ENCODE results near the gene KCNMB2. TPM values are rescaled to one million over a fixed set of nuclear protein-coding genes. Genes with fewer than 3 reads are reported as not detected.

The KCNMB2 gene
- total RNA-seq, 2 donors from 2014 or later = not detected

DNA sequence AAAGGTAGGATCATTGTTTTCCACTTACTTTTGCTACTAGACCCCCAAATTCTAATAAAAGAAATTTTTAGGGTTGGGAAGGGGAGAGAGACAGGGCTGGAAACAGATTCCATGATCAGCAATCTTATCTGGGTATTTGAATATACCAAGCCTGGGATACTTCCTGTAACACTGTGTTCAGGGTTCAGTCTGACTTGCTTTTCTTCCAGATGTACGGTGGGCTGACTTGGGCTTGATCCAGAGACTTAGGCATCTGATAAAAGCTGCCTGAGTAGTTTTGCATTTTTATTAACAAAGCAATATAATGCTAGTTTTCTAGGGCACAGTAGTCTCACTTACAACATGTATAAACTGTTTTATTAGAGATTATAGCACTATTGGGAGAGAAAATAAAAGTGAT lies 49.2 kb downstream of the KCNMB2 start:
- TF ChIP-seq, protein P1, sequence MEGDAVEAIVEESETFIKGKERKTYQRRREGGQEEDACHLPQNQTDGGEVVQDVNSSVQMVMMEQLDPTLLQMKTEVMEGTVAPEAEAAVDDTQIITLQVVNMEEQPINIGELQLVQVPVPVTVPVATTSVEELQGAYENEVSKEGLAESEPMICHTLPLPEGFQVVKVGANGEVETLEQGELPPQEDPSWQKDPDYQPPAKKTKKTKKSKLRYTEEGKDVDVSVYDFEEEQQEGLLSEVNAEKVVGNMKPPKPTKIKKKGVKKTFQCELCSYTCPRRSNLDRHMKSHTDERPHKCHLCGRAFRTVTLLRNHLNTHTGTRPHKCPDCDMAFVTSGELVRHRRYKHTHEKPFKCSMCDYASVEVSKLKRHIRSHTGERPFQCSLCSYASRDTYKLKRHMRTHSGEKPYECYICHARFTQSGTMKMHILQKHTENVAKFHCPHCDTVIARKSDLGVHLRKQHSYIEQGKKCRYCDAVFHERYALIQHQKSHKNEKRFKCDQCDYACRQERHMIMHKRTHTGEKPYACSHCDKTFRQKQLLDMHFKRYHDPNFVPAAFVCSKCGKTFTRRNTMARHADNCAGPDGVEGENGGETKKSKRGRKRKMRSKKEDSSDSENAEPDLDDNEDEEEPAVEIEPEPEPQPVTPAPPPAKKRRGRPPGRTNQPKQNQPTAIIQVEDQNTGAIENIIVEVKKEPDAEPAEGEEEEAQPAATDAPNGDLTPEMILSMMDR (conservative IDR thresholded peaks at IDR 0.05) = no peak

DNA sequence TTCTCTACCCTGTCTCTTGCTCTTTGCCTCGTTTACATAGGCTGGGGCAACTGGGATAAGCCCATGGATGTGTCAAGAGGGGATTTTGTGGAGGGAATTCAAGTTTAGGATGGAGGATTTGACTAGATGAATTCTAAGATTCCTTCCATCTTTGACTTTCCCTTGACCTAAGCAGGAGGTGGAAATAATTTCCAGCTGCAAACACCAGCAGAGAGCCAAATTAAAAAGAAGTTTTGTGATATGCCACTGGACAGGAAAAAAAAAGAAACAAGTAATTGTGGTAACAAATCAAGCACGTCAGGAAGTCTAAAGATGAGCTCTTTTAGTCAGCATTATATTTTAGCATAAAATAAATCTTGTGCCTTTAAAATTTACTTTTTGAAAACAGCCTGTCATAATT lies 49.8 kb downstream of the KCNMB2 start:
- DNase-seq = no peak
- TF ChIP-seq, protein P1 (conservative IDR thresholded peaks at IDR 0.05) = no peak
- Mint-ChIP-seq H3K9me3 (peaks cover 7% of the 10 kb centered on the region), H3K27me3 (ENCODE audit: insufficient read depth) (no peaks in the 10 kb centered on the region), H3K36me3 (ENCODE audit: low read depth) (no peaks in the 10 kb centered on the region), H3K27ac (no peak overlapping the region), H3K4me3 (no peak overlapping the region), H3K4me1 (peaks cover 10% of the 10 kb centered on the region)
- no peak overlapping the region for H3K4me3 ChIP-seq (ENCODE audit: low read length)
- H3K27ac ChIP-seq (ENCODE audit: low read depth, low read length) = no peak overlapping the region
- no peaks in the 10 kb centered on the region for H3K4me1 ChIP-seq (ENCODE audit: control insufficient read depth, insufficient read depth, low read length)
- 88 to 100% methylated on average over 1 to 2 of the region's 2 CpGs for WGBS, 2 experiments (ENCODE audit: insufficient coverage in 1 of 2, insufficient read length in 1 of 2)
- no peaks in the 10 kb centered on the region for H3K36me3 ChIP-seq (ENCODE audit: control insufficient read depth, insufficient read depth, low read length)
- H3K27me3 ChIP-seq (ENCODE audit: control insufficient read depth, insufficient read depth, low read length, poor library complexity, severe bottlenecking) = no peaks in the 10 kb centered on the region
- H3K9me3 ChIP-seq (ENCODE audit: control insufficient read depth, low read length) = no peaks in the 10 kb centered on the region
- no peak overlapping the region for H3K9ac ChIP-seq (ENCODE audit: extremely low read depth, low read length, poor library complexity, severe bottlenecking)

More for the DNA sequence above, 49.2 kb downstream of the KCNMB2 start:
- no peaks in the 10 kb centered on the region for H3K27me3 Mint-ChIP-seq (ENCODE audit: insufficient read depth)
- H3K27ac ChIP-seq (ENCODE audit: low read depth, low read length) = no peak overlapping the region
- H3K9me3 Mint-ChIP-seq = peaks cover 13% of the 10 kb centered on the region
- no peak overlapping the region for H3K4me3 Mint-ChIP-seq
- H3K27me3 ChIP-seq (ENCODE audit: control insufficient read depth, insufficient read depth, low read length, poor library complexity, severe bottlenecking) = no peaks in the 10 kb centered on the region
- no peaks in the 10 kb centered on the region for H3K36me3 ChIP-seq (ENCODE audit: control insufficient read depth, insufficient read depth, low read length)
- WGBS, 2 experiments (ENCODE audit: insufficient coverage in 1 of 2, insufficient read length in 1 of 2) = 85 to 86% methylated on average over 1 of the region's 1 CpG
- H3K36me3 Mint-ChIP-seq (ENCODE audit: low read depth) = no peaks in the 10 kb centered on the region
- no peaks in the 10 kb centered on the region for H3K9me3 ChIP-seq (ENCODE audit: control insufficient read depth, low read length)
- peaks cover 10% of the 10 kb centered on the region for H3K4me1 Mint-ChIP-seq
- no peaks in the 10 kb centered on the region for H3K4me1 ChIP-seq (ENCODE audit: control insufficient read depth, insufficient read depth, low read length)
- no peak overlapping the region for H3K27ac Mint-ChIP-seq
- DNase-seq = no peak
- H3K4me3 ChIP-seq (ENCODE audit: low read length) = no peak overlapping the region
- no peak overlapping the region for H3K9ac ChIP-seq (ENCODE audit: extremely low read depth, low read length, poor library complexity, severe bottlenecking)

DNA sequence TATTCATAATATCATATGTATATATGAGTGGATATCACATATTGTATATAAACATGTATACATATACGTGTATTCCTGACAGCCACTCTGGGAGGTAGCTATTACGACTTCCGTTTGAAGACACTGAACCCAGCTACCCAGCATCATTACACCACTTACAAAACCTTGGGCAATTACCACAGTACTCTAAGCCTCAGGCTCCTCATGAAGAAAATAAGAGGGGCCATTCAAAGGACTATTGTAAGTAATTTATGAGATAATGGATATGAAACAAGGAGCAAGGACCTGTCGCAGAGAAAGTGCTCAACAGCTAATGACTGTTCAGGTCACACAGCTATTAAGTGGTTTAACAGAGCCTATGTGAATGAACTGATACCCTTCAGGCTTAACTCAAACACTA lies 52.4 kb downstream of the KCNMB2 start:
- Mint-ChIP-seq H3K36me3 (ENCODE audit: low read depth) (no peaks in the 10 kb centered on the region), H3K27ac (no peak overlapping the region), H3K4me1 (peaks cover 10% of the 10 kb centered on the region), H3K4me3 (no peak overlapping the region), H3K9me3 (no peaks in the 10 kb centered on the region), H3K27me3 (ENCODE audit: insufficient read depth) (no peaks in the 10 kb centered on the region)
- Histone ChIP-seq H3K27ac (ENCODE audit: low read depth, low read length) (no peak overlapping the region), H3K27me3 (ENCODE audit: control insufficient read depth, insufficient read depth, low read length, poor library complexity, severe bottlenecking) (no peaks in the 10 kb centered on the region), H3K4me3 (ENCODE audit: low read length) (no peak overlapping the region), H3K4me1 (ENCODE audit: control insufficient read depth, insufficient read depth, low read length) (no peaks in the 10 kb centered on the region), H3K9me3 (ENCODE audit: control insufficient read depth, low read length) (no peaks in the 10 kb centered on the region), H3K36me3 (ENCODE audit: control insufficient read depth, insufficient read depth, low read length) (no peaks in the 10 kb centered on the region), H3K9ac (ENCODE audit: extremely low read depth, low read length, poor library complexity, severe bottlenecking) (no peak overlapping the region)
- TF ChIP-seq, protein P1 (conservative IDR thresholded peaks at IDR 0.05) = no peak
- no peak for DNase-seq
- WGBS, 2 experiments (ENCODE audit: insufficient coverage in 1 of 2, insufficient read length in 1 of 2) = 71 to 88% methylated on average over 1 to 4 of the region's 4 CpGs
